Caco-2 (cell line): ENCODE measurements around the gene TENM4. TPM values are rescaled to one million over a fixed set of nuclear protein-coding genes. Genes with fewer than 3 reads are reported as not detected.

Experiments used
- BruUV-seq: library from RNA; stranded (reverse); fragments of 400-500 nt; replicated peaks from 2 replicates; lab custom pipeline; 2021; lab: Mats Ljungman, UMichigan
- CTCF ChIA-PET: fragments of 300-600 bp; sonication (Branson Sonifier 250); formaldehyde crosslinking; loops from one replicate; lab custom pipeline; 2022; ENCODE audit warnings: antibody characterized with exemption; lab: Charles Lee
- POLR2A ChIA-PET: fragments of 300-600 bp; sonication (Branson Sonifier 250); formaldehyde crosslinking; loops from one replicate; lab custom pipeline; 2022; ENCODE audit warnings: antibody characterized with exemption; lab: Charles Lee
- DNase-seq, 2 experiments: peaks; one replicate each; pipeline versions ENCODE4 v3.0.0 to v3.0.0-alpha.2; 2020 to 2022
- H3K27me3 ChIP-seq: replicated peaks from 2 replicates; pipeline ENCODE4 v1.6.0; 2011; ENCODE audit warnings: low read length; ENCODE audit not compliant: control insufficient read depth, insufficient read depth
- H3K36me3 ChIP-seq: 2 replicates; pipeline ENCODE4 v1.5.1; 2011; ENCODE audit warnings: low read length; ENCODE audit not compliant: control insufficient read depth, insufficient read depth
- H3K4me1 ChIP-seq: fragments of 250-450 bp; sonication (Bioruptor Pico); 2 replicates; pipeline ENCODE4 v1.5.1; 2020; ENCODE audit warnings: mild to moderate bottlenecking
- H3K4me3 ChIP-seq: 2 replicates; pipeline ENCODE4 v1.5.1; 2011; ENCODE audit warnings: low read depth, mild to moderate bottlenecking, control low read depth, low read length
- H3K9me3 ChIP-seq: fragments of 250-450 bp; sonication (Bioruptor Pico); 2 replicates; pipeline ENCODE4 v1.5.1; 2020; ENCODE audit warnings: mild to moderate bottlenecking, moderate library complexity
- H3K27ac Mint-ChIP-seq: one replicate; pipeline ENCODE4 v1.8.0; 2022; ENCODE audit warnings: mixed read lengths; ENCODE audit not compliant: unreplicated experiment
- H3K27me3 Mint-ChIP-seq: one replicate; pipeline ENCODE4 v1.8.0; 2022; ENCODE audit warnings: mixed read lengths; ENCODE audit not compliant: insufficient read depth, unreplicated experiment
- H3K36me3 Mint-ChIP-seq: one replicate; pipeline ENCODE4 v1.8.0; 2022; ENCODE audit warnings: mild to moderate bottlenecking, mixed read lengths; ENCODE audit not compliant: insufficient read depth, unreplicated experiment
- H3K4me1 Mint-ChIP-seq: one replicate; pipeline ENCODE4 v1.8.0; 2022; ENCODE audit warnings: low read depth, mixed read lengths; ENCODE audit not compliant: unreplicated experiment
- H3K4me3 Mint-ChIP-seq: one replicate; pipeline ENCODE4 v1.8.0; 2022; ENCODE audit warnings: mild to moderate bottlenecking, moderate library complexity, mixed read lengths; ENCODE audit not compliant: unreplicated experiment
- H3K9me3 Mint-ChIP-seq: one replicate; pipeline ENCODE4 v1.8.0; 2022; ENCODE audit warnings: mixed read lengths; ENCODE audit not compliant: unreplicated experiment
- CTCF ChIP-seq, 2 experiments: fragments of 200-600 bp in 1 of 2; IDR thresholded peaks; 1 replicate in 1 of 2; 2 replicates in 1 of 2; pipeline versions ENCODE4 v1.5.1 to v1.8.0; 2011 to 2022; ENCODE audit warnings: antibody characterized with exemption in 1 of 2, control low read depth in 1 of 2, inconsistent platforms in 1 of 2, low read depth in 1 of 2, low read length in 1 of 2, mild to moderate bottlenecking in 1 of 2, moderate library complexity in 1 of 2; ENCODE audit not compliant: insufficient read depth in 1 of 2, severe bottlenecking in 1 of 2, unreplicated experiment in 1 of 2
- intact Hi-C: fragments of 100-400 bp; cut with micrococcal nuclease; formaldehyde crosslinking; loops from one replicate; pipeline ENCODE4 v1.10.0; 2022; ENCODE audit not compliant: unreplicated experiment
- total RNA-seq: library from RNA; stranded (reverse); gene quantifications from 2 replicates; pipeline ENCODE4 v1.2.3, GENCODE V29; 2022

Gene TENM4
- total RNA-seq, 1 experiment from 2014 or later, result 1.1 TPM

DNA sequence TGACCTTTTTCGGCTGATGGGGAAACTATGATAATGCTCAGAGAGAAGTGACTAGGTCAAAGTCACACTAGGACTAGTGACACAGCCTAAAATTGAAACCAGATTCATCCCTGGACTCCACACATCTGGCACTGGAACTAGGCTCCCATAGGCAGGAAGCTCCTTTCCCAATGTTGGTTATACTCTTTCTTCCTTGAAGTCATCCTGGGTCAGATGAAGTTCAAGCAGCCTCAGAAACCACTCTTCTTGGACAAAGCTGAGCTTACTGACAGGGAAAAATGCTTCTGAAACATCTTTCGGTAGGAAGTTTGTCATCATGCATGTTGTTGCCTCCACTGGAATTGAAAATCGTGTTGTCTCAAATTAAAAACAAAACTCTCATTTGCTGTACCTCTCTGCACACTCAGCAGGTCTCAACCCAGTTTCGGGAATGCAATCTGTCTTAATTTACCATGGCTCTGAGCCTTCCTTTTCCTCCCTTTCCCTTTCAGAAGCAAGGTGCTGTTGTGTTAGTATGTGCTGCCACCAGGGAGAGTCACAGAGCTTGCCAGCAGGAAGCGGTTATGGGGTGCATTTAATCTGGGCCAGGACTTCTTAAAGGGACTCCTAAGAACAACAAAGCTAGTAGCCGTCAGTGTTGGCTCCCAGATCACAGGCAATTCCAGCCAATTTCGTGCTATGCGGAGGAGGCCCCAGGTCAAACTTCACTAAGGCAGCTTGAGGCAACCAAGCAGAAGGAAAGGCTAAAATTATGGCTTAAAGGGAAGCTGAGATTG, 384.8 kb downstream of the TENM4 start:
- ChIA-PET CTCF (interaction anchor here (0.9 to 1.4 kb wide), 4 partner anchors 44 to 411 kb away, joined by 3 to 4 read pairs (median 4); no protein-coding TSS in a partner anchor), POLR2A (no interaction called here)
- TF ChIP-seq CTCF (IDR thresholded peaks at IDR 0.05; ENCODE audit: insufficient read depth in 1 of 2, low read depth in 1 of 2, low read length in 1 of 2, severe bottlenecking in 1 of 2, unreplicated experiment in 1 of 2), result peak in 1 of 2 experiments; percentile 17
- Mint-ChIP-seq H3K27me3 (peaks cover 6% of the 10 kb centered on the region), H3K4me1 (no peaks in the 10 kb centered on the region), H3K4me3 (no peak overlapping the region), H3K9me3 (no peaks in the 10 kb centered on the region), H3K36me3 (no peaks in the 10 kb centered on the region), H3K27ac (no peak overlapping the region)
- BruUV-seq, result no TSS peak
- no peak overlapping the region for H3K4me3 ChIP-seq
- no peaks in the 10 kb centered on the region for H3K36me3 ChIP-seq
- H3K27me3 ChIP-seq, result no peaks in the 10 kb centered on the region
- no peaks in the 10 kb centered on the region for H3K4me1 ChIP-seq
- no peak for DNase-seq
- intact Hi-C loops, result no loop called here
- H3K9me3 ChIP-seq, result no peaks in the 10 kb centered on the region

GRCh38 chr11:79054636-79055035, 386.2 kb downstream of the TENM4 start:
- peaks cover 6% of the 10 kb centered on the region for H3K27me3 Mint-ChIP-seq
- CTCF ChIA-PET, result interaction anchor here (0.6 to 1.4 kb wide), 2 partner anchors 32 to 409 kb away, joined by 3 to 4 read pairs; no protein-coding TSS in a partner anchor

DNA sequence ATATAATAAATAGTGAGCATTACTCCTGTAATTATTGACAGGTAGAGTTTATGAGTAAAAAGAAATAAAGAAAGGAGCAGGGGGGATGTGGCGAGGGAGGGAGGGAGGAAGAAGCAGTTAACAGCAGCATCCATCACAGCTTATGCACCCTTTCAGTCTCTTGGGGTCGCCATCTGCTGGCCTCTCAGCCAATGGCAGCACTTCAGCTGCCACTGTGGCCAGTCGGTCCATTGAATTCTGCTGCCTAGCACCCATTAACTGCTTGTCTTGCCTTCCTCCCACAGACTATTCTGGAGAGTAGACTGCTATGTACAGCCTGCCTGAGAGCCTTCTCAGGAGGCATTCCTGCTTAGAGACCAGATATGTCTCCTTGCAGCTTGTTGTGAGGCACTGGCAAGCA, 388.3 kb downstream of the TENM4 start:
- Mint-ChIP-seq H3K27ac (no peak overlapping the region), H3K36me3 (no peaks in the 10 kb centered on the region), H3K4me1 (no peaks in the 10 kb centered on the region), H3K4me3 (no peak overlapping the region), H3K27me3 (peaks cover 6% of the 10 kb centered on the region), H3K9me3 (no peaks in the 10 kb centered on the region)
- ChIA-PET POLR2A (no interaction called here), CTCF (interaction anchor here (0.6 to 4.8 kb wide), 6 partner anchors 48 to 407 kb away, joined by 3 to 45 read pairs (median 4); no protein-coding TSS in a partner anchor)
- TF ChIP-seq CTCF (IDR thresholded peaks at IDR 0.05; ENCODE audit: insufficient read depth in 1 of 2, low read depth in 1 of 2, low read length in 1 of 2, severe bottlenecking in 1 of 2, unreplicated experiment in 1 of 2), result peak; percentile 65 to 67
- H3K4me3 ChIP-seq, result no peak overlapping the region
- peak in 1 of 2 experiments; percentile 42 for DNase-seq
- no peaks in the 10 kb centered on the region for H3K9me3 ChIP-seq
- no peaks in the 10 kb centered on the region for H3K36me3 ChIP-seq
- H3K4me1 ChIP-seq, result no peaks in the 10 kb centered on the region
- no TSS peak for BruUV-seq
- H3K27me3 ChIP-seq, result no peaks in the 10 kb centered on the region
- intact Hi-C loops, result loop anchor here (1.0 kb wide), 1 partner anchor 407 kb away; no protein-coding TSS in a partner anchor

More at GRCh38 chr11:79054636-79055035, 386.2 kb downstream of the TENM4 start:
- Mint-ChIP-seq H3K4me1 (no peaks in the 10 kb centered on the region), H3K4me3 (no peak overlapping the region), H3K9me3 (no peaks in the 10 kb centered on the region), H3K27ac (no peak overlapping the region), H3K36me3 (no peaks in the 10 kb centered on the region)
- H3K9me3 ChIP-seq, result no peaks in the 10 kb centered on the region
- no TSS peak for BruUV-seq
- H3K4me1 ChIP-seq, result no peaks in the 10 kb centered on the region
- no peak for TF ChIP-seq CTCF (IDR thresholded peaks at IDR 0.05; ENCODE audit: insufficient read depth in 1 of 2, low read depth in 1 of 2, low read length in 1 of 2, severe bottlenecking in 1 of 2, unreplicated experiment in 1 of 2)
- POLR2A ChIA-PET, result no interaction called here
- no peak for DNase-seq
- H3K27me3 ChIP-seq, result no peaks in the 10 kb centered on the region
- H3K36me3 ChIP-seq, result no peaks in the 10 kb centered on the region
- no peak overlapping the region for H3K4me3 ChIP-seq
- intact Hi-C loops, result no loop called here
